WTC11 (cell line): ENCODE results near the gene KRT27.

ENCODE experiments used
- ATF2 ChIP-seq: sonication (generic); formaldehyde crosslinking; IDR thresholded peaks from 2 replicates; pipeline ENCODE4 v1.8.1; 2022; ENCODE audit warnings: low read depth, missing genetic modification reagents, borderline replicate concordance
- CBFB ChIP-seq: sonication (generic); formaldehyde crosslinking; IDR thresholded peaks from 2 replicates; pipeline ENCODE4 v1.8.1; 2022; ENCODE audit warnings: mild to moderate bottlenecking, low read depth, missing genetic modification reagents
- CTCF ChIP-seq: fragments of 200-600 bp; IDR thresholded peaks from 2 replicates; pipeline ENCODE4 v1.8.0; 2022; ENCODE audit warnings: antibody characterized with exemption
- SMAD4 ChIP-seq: sonication (generic); formaldehyde crosslinking; IDR thresholded peaks from 2 replicates; pipeline ENCODE4 v1.8.0; 2022; ENCODE audit warnings: mild to moderate bottlenecking, missing genetic modification reagents
- TF ChIP-seq, protein P1 (sequence below): sonication (generic); formaldehyde crosslinking; IDR thresholded peaks from 2 replicates; pipeline ENCODE4 v1.8.1; 2023; ENCODE audit warnings: mild to moderate bottlenecking, moderate library complexity, missing genetic modification reagents

- no peak for TF ChIP-seq CBFB (CRISPR knock-in tag)
- TF ChIP-seq SMAD4 (CRISPR knock-in tag), result no peak
- TF ChIP-seq ATF2 (CRISPR knock-in tag), result no peak
- no peak for TF ChIP-seq CTCF
- TF ChIP-seq, protein P1, sequence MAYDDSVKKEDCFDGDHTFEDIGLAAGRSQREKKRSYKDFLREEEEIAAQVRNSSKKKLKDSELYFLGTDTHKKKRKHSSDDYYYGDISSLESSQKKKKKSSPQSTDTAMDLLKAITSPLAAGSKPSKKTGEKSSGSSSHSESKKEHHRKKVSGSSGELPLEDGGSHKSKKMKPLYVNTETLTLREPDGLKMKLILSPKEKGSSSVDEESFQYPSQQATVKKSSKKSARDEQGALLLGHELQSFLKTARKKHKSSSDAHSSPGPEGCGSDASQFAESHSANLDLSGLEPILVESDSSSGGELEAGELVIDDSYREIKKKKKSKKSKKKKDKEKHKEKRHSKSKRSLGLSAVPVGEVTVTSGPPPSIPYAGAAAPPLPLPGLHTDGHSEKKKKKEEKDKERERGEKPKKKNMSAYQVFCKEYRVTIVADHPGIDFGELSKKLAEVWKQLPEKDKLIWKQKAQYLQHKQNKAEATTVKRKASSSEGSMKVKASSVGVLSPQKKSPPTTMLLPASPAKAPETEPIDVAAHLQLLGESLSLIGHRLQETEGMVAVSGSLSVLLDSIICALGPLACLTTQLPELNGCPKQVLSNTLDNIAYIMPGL (CRISPR knock-in tag), result no peak
Observed at GRCh38 chr17:40828454-40829044, 46.2 kb upstream of the KRT27 start.
